ENCODE results near the gene DOCK2.

DNA sequence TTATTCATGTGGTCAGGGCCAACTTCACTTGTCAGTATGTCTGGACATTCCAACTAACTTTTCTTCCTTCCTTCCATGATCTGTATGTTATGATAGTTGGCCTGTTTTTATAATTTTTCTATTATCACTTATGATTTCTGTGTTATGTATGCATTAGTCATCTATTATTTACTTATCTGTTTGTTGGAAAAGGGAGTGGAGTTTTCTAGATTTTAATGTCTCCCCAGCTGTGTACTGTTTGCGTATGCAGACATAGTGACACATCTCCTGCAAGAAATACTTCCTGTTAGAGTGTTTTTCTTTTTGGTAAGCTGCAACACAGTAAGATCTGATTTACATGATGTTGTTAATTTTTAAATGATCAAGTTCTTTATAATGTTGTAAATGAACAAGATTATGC, 351.9 kb downstream of the DOCK2 start:
- TF ChIP-seq EZH2phosphoT487 (IDR thresholded peaks at IDR 0.05; ENCODE audit: insufficient read depth, low read depth) = no peak
- no peak for TF ChIP-seq EZH2 (IDR thresholded peaks at IDR 0.05; ENCODE audit: insufficient read depth, poor library complexity, severe bottlenecking)
